K562 (cell line): ENCODE measurements around the gene ESR2. TPM values are rescaled to one million over a fixed set of nuclear protein-coding genes. Genes with fewer than 3 reads are reported as not detected.
A peak's percentile ranks its signal among the peaks of the same experiment; 100 is the strongest.

Experiments used
- ATAC-seq: fragments of 200-7000 bp; cut with Tn5 transposase; 3 replicates; pipeline ENCODE4 v1.9.1; 2020; ENCODE audit warnings: moderate library complexity
- BruUV-seq: library from RNA; stranded (reverse); fragments of 400-500 nt; replicated peaks from 2 replicates; lab custom pipeline; 2021; lab: Mats Ljungman, UMichigan
- CTCF ChIA-PET: fragments of 300-600 bp; formaldehyde crosslinking; extraction: SDS; loops from one replicate; lab custom pipeline; 2021; ENCODE audit warnings: low intra/inter-chr PET ratio; lab: Yijun Ruan, JAX
- POLR2A ChIA-PET: fragments of 300-600, 350-650 bp; sonication (Branson Sonifier 250); formaldehyde crosslinking; extraction: SDS; loops from one replicate; lab custom pipeline; 2021; ENCODE audit warnings: antibody characterized with exemption, inconsistent platforms; lab: Yijun Ruan, JAX
- DNase-seq, 4 experiments: peaks; one replicate each; pipeline versions ENCODE4 v3.0.0 to v3.0.0-alpha.2; 2011 to 2018; ENCODE audit warnings: low spot score in 3 of 4, mixed read lengths in 3 of 4; ENCODE audit errors: extremely low read depth in 1 of 4
- FAIRE-seq: peaks from 2 replicates; lab custom pipeline; 2011; peaks lifted over from hg19 to GRCh38; lab: Jason Lieb, UNC
- H2AFZ ChIP-seq: 2 replicates; pipeline ENCODE4 v1.6.0; 2011; ENCODE audit warnings: low read depth, low read length, control low read depth, inconsistent platforms
- H3K27ac ChIP-seq: fragments of 200-600 bp; 3 replicates; pipeline ENCODE4 v1.8.0; 2011; ENCODE audit warnings: low read depth, mild to moderate bottlenecking, control low read depth, inconsistent platforms, low read length, moderate library complexity, mixed read lengths; ENCODE audit errors: extremely low read depth
- H3K27me3 ChIP-seq, 2 experiments: fragments of 300-600 bp in 1 of 2; 2 replicates in 1 of 2; 3 replicates in 1 of 2; pipeline versions ENCODE4 v1.6.0 to v1.8.0; 2011; ENCODE audit warnings: inconsistent platforms in 2 of 2, low read length in 2 of 2, mild to moderate bottlenecking in 1 of 2, mixed read lengths in 1 of 2, moderate library complexity in 1 of 2; ENCODE audit not compliant: control insufficient read depth in 2 of 2, insufficient read depth in 2 of 2
- H3K36me3 ChIP-seq: fragments of 300-600 bp; 3 replicates; pipeline ENCODE4 v1.8.0; 2011; ENCODE audit warnings: mild to moderate bottlenecking, low read length, inconsistent platforms; ENCODE audit not compliant: control insufficient read depth, insufficient read depth
- H3K4me1 ChIP-seq, 2 experiments: fragments of 200-600 bp in 1 of 2; replicated peaks in 1 of 2; 2 replicates in 1 of 2; 3 replicates in 1 of 2; pipeline versions ENCODE4 v1.5.1 to v1.8.0; 2011; ENCODE audit warnings: inconsistent platforms in 2 of 2, low read length in 2 of 2, mild to moderate bottlenecking in 1 of 2, mixed read lengths in 1 of 2, moderate library complexity in 1 of 2; ENCODE audit not compliant: control insufficient read depth in 2 of 2, insufficient read depth in 2 of 2
- H3K4me2 ChIP-seq: 2 replicates; pipeline ENCODE4 v1.6.1; 2011; ENCODE audit warnings: low read length, control low read depth, inconsistent platforms, mixed read lengths; ENCODE audit not compliant: insufficient read depth
- H3K4me3 ChIP-seq: fragments of 200-600 bp; sonication (generic), shearing (Covaris generic); 2 replicates; pipeline ENCODE4 v1.5.1; 2016; ENCODE audit warnings: control low read depth, inconsistent platforms
- H3K79me2 ChIP-seq: fragments of 200-600 bp; 3 replicates; pipeline ENCODE4 v1.8.0; 2011; ENCODE audit warnings: low read length, inconsistent platforms; ENCODE audit not compliant: control insufficient read depth, insufficient read depth
- H3K9ac ChIP-seq, 2 experiments: 2 replicates each; pipeline versions ENCODE4 v1.6.0 to v1.6.1; 2011; ENCODE audit warnings: low read depth in 2 of 2, low read length in 2 of 2, control low read depth in 1 of 2, inconsistent platforms in 1 of 2, mild to moderate bottlenecking in 1 of 2, mixed read lengths in 1 of 2; ENCODE audit not compliant: insufficient read depth in 1 of 2
- H3K9me1 ChIP-seq: one replicate; pipeline ENCODE4 v1.6.0; 2011; ENCODE audit warnings: inconsistent platforms, mild to moderate bottlenecking, low read length, moderate library complexity; ENCODE audit not compliant: control insufficient read depth, insufficient read depth
- H3K9me3 ChIP-seq: replicated peaks from 2 replicates; pipeline ENCODE4 v1.5.1; 2011; ENCODE audit warnings: low read depth, low read length, inconsistent platforms; ENCODE audit not compliant: control insufficient read depth, insufficient read depth
- H4K20me1 ChIP-seq: replicated peaks from 2 replicates; pipeline ENCODE4 v1.6.1; 2011; ENCODE audit warnings: low read length, inconsistent platforms, mixed read lengths; ENCODE audit not compliant: control insufficient read depth, insufficient read depth
- ARID1B ChIP-seq: fragments of 450-650 bp; IDR thresholded peaks from 2 replicates; pipeline ENCODE4 v1.6.1; 2016; ENCODE audit warnings: antibody characterized with exemption, mild to moderate bottlenecking, inconsistent platforms
- CBX1 ChIP-seq: sonication (generic); IDR thresholded peaks from 2 replicates; pipeline ENCODE4 v1.6.1; 2016; ENCODE audit warnings: antibody characterized with exemption, low read depth, mild to moderate bottlenecking
- EWSR1 ChIP-seq: fragments of 450-650 bp; IDR thresholded peaks from 2 replicates; pipeline ENCODE4 v1.6.1; 2018; ENCODE audit warnings: borderline replicate concordance, mild to moderate bottlenecking, low read depth, moderate library complexity; ENCODE audit not compliant: partially characterized antibody
- FOSL1 ChIP-seq: fragments of 200-800 bp; sonication (Bioruptor generic); conservative IDR thresholded peaks from 2 replicates; pipeline ENCODE4 v1.6.1; 2016; ENCODE audit warnings: missing genetic modification characterization, missing compliant biosample characterization
- MED1 ChIP-seq: sonication (generic); formaldehyde crosslinking; IDR thresholded peaks from 2 replicates; pipeline ENCODE4 v1.8.1; 2023; ENCODE audit warnings: missing genetic modification reagents, borderline replicate concordance
- TEAD4 ChIP-seq, 2 experiments: sonication (generic) in 1 of 2; formaldehyde crosslinking in 1 of 2; IDR thresholded peaks; 2 replicates each; pipeline versions ENCODE4 v1.6.1 to v1.8.0; 2012 to 2022; ENCODE audit warnings: borderline replicate concordance in 1 of 2, inconsistent platforms in 1 of 2, low read length in 1 of 2, mild to moderate bottlenecking in 1 of 2, missing genetic modification reagents in 1 of 2
- WGBS: fragments of 100-300 bp; shearing (Covaris generic); methylation state at CpG from one replicate; pipeline ENCODE4 v1.1.6; 2016; ENCODE audit warnings: low coverage, mixed read lengths; ENCODE audit not compliant: insufficient coverage; ENCODE audit errors: missing lambda C conversion rate; 5-methylcytosine and 5-hydroxymethylcytosine counted together
- in situ Hi-C: fragments of 300-500 bp; cut with MboI; formaldehyde crosslinking; loops from 4 replicates; pipeline ENCODE4 v1.15.0; 2018; ENCODE audit warnings: inconsistent platforms, mixed read lengths
- intact Hi-C: fragments of 100-400 bp; cut with micrococcal nuclease; formaldehyde crosslinking; loops from 2 replicates; pipeline ENCODE4 v1.14.2; 2022
- polyA plus RNA-seq, 8 experiments: library from polyadenylated mRNA; depleted of rRNA in 4 of 8; stranded (reverse) in 5 of 8; unstranded in 3 of 8; fragments of >200 nt; fragmentation: Nextera tagmentation in 2 of 8; fragmentation: Illumina TruSeq in 1 of 8; extraction: Ambion mirVana in 2 of 8; extraction: Trizol in 1 of 8; gene quantifications; 2 replicates each; pipeline versions ENCODE4 v1.2.1 to v1.2.3, GENCODE V29; 2011 to 2014; ENCODE audit warnings: inconsistent platforms in 1 of 8, missing spikeins in 1 of 8
- total RNA-seq, 7 experiments: library from RNA; depleted of rRNA in 6 of 7; stranded (reverse); fragments of >200 nt in 6 of 7; fragmentation: Illumina TruSeq in 2 of 7; extraction: Trizol in 2 of 7; gene quantifications; 2 replicates each; pipeline versions ENCODE4 v1.2.1 to v1.2.3, GENCODE V29; 2011 to 2021; ENCODE audit warnings: low replicate concordance in 1 of 7
- TF ChIP-seq, protein P1 (sequence below): fragments of 450-650 bp; IDR thresholded peaks from 2 replicates; pipeline ENCODE4 v1.6.1; 2016; ENCODE audit warnings: antibody characterized with exemption

The ESR2 gene
- total and polyA plus RNA-seq, 9 of the 15 experiments (the other 6 are each of a cell fraction or from before 2014, with no cell fraction given), result 0.07 to 3.8 (median 2.0) TPM

DNA sequence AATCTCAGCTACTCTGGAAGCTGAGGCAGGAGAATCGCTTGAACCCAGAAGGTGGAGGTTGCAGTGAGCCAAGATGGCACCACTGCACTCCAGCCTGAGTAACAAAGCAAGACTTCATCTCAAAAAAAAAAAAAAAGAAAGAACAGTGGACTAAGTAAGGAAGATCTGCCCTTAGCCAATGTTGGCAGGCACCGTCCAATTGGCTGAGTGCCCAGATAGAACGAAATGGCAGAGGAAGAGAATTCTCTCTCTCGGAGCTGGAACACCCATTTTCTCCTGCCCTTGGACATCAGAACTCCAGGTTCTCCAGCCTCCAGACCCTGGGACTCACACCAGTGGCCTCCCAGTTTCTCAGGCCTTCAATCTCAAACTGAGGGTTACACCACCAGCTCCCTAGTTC is 49.9 kb downstream of the ESR2 start (continued):
- TF ChIP-seq EWSR1 (no peak), FOSL1 (tag) (no peak), CBX1 (no peak)
- TF ChIP-seq, protein P1, sequence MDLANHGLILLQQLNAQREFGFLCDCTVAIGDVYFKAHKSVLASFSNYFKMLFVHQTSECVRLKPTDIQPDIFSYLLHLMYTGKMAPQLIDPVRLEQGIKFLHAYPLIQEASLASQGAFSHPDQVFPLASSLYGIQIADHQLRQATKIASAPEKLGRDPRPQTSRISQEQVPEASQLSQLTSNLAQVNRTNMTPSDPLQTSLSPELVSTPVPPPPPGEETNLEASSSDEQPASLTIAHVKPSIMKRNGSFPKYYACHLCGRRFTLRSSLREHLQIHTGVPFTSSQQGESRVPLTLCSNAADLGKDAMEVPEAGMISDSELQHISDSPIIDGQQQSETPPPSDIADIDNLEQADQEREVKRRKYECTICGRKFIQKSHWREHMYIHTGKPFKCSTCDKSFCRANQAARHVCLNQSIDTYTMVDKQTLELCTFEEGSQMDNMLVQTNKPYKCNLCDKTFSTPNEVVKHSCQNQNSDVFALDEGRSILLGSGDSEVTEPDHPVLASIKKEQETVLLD, result no peak
- TF ChIP-seq, all 486 proteins: peak for 0

DNA sequence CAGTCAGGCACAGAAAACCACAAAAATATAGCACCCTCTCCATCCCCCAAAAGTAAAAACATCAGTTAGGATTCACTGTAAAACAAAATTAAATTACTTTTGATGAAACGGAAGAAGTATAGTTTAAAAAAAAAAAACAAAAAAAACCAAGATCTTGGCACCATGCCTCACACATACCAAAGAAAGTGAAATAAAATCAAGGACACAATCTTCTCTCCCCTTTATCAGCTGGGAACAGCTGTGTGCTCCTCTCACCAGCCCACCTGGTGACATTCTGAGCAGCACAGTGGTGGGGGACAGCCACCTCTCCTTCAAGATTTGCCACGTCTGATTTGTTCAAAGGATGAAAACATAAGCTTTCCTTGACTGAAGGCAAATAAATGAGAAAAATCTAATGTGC is 55.5 kb downstream of the ESR2 start:
- Histone ChIP-seq H3K27me3 (no peaks in the 10 kb centered on the region; a peak in 1 of 5 replicates), H3K9me3 (no peaks in the 10 kb centered on the region), H3K27ac (no peak overlapping the region), H3K4me2 (no peak overlapping the region), H4K20me1 (no peaks in the 10 kb centered on the region), H3K9ac (no peak overlapping the region), H3K4me1 (no peaks in the 10 kb centered on the region), H3K79me2 (no peaks in the 10 kb centered on the region), H3K36me3 (no peaks in the 10 kb centered on the region), H3K9me1 (no peaks in the 10 kb centered on the region), H2AFZ (no peak overlapping the region), H3K4me3 (no peak overlapping the region)
- no peak for ATAC-seq
- WGBS, result 26% methylated on average over 2 of the region's 2 CpGs
- in situ Hi-C loops, result no loop called here
- no peak for FAIRE-seq
- intact Hi-C loops, result no loop called here
- BruUV-seq, result no TSS peak
- ChIA-PET POLR2A (no interaction called here), CTCF (no interaction called here)
- no peak for DNase-seq
- TF ChIP-seq MED1 (CRISPR knock-in tag) (no peak), TEAD4 (IDR thresholded peaks at IDR 0.05; ENCODE audit: low read length) (peak; percentile 17; the same call in 1 of the 2 replicates), TEAD4 (CRISPR knock-in tag; IDR thresholded peaks at IDR 0.05; ENCODE audit: borderline replicate concordance) (no peak), ARID1B (0 out of 2 replicates have a peak, but pooled peaks have one; percentile 12)
- TF ChIP-seq, all 486 proteins: peak for 2
